LNCaP clone FGC (cell line): ENCODE results near the gene ETV1.
A peak's percentile ranks its signal among the peaks of the same experiment; 100 is the strongest.

Experiments used
- DNase-seq: peaks from one replicate; pipeline ENCODE4 v3.0.0-alpha.2; 2011; ENCODE audit warnings: low read depth
- H3K4me3 ChIP-seq: 2 replicates; pipeline ENCODE4 v1.5.1; 2011; ENCODE audit warnings: mild to moderate bottlenecking, low read depth, low read length, control low read depth
- CTCF ChIP-seq: IDR thresholded peaks from 2 replicates; pipeline ENCODE4 v1.5.1; 2012; ENCODE audit warnings: mild to moderate bottlenecking; ENCODE audit not compliant: control insufficient read depth, insufficient read depth; ENCODE audit errors: extremely low read depth

Gene ETV1

DNA sequence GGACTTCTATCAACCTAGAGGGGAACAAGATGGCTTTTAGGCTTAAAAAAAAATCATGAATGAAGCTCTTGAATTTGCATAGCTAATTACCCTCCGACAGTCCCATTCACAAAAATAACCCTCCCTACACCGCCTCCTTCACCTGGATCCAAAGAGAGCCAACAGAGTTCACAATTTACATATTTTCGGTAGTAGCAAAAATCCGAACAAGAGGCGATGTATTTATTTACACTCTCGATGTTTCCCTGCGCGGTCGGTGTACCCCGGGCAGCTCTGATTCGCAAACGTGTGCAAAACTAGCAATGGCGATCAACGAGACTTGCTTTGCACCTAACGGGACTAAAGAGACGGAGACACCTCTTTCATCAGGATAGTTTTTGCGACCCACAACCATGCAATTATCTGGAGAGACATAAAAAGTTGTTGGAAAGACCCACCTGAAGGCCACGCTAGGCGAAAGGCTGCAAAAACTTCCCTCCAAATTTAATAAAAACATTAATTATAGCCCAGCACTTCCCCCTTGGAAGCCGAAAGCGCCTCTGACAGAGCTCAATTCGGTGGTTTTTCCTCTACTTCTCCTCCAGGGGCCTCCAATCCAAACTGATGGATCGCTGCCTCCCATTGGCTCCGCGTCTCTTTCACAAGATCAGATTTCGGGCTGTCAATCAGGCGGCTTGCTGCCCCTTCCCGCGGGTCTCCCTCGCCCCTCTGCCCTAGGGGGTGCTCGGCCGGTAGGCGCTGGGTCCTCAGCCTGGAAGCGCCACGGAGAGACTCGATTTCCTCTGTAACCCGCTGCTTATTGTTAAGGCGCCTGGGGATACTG is at the start of gene ETV1:
Gene ETV1, minus strand, starts transcription at position 541 of the 823 bp plus-strand sequence. CDS start 614 bp downstream, outside the sequence.
- TF ChIP-seq CTCF: peak; percentile 26
- H3K4me3 ChIP-seq: peak within 1 kb of the TSS; percentile 42
- no peak for DNase-seq

DNA sequence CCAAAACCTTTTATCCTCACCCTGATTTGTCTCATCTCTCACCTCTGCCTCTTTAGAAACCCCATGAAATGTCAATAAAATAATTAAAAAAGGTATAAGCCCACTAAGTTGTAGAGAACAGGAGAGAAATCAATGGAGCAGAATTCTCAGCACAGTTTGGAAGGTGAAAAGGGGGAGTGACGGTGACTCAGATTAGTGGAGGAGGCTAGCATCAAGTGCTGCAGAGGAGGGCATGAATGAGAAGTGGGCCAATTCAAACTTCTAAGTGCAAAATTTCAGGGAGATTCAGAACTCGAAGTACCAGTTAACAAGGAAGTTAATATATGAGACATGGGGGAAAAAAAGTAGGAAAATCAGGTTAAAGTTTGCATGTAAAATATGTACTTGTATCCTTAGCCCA is 34.9 kb upstream of the ETV1 start:
- TF ChIP-seq CTCF: no peak
- DNase-seq: no peak
- no peak overlapping the region for H3K4me3 ChIP-seq

- TF ChIP-seq CTCF: no peak
- no peak overlapping the region for H3K4me3 ChIP-seq
- DNase-seq: no peak
These were observed 34.4 kb upstream of the ETV1 start for GRCh38 chr7:14023838-14024237.

- DNase-seq: no peak
- H3K4me3 ChIP-seq: no peak overlapping the region
- no peak for TF ChIP-seq CTCF
These were observed 33.9 kb upstream of the ETV1 start for GRCh38 chr7:14023342-14023741.

GRCh38 chr7:14021069-14021468 is 31.6 kb upstream of the ETV1 start:
- no peak for DNase-seq
- TF ChIP-seq CTCF: no peak
- no peak overlapping the region for H3K4me3 ChIP-seq

DNA sequence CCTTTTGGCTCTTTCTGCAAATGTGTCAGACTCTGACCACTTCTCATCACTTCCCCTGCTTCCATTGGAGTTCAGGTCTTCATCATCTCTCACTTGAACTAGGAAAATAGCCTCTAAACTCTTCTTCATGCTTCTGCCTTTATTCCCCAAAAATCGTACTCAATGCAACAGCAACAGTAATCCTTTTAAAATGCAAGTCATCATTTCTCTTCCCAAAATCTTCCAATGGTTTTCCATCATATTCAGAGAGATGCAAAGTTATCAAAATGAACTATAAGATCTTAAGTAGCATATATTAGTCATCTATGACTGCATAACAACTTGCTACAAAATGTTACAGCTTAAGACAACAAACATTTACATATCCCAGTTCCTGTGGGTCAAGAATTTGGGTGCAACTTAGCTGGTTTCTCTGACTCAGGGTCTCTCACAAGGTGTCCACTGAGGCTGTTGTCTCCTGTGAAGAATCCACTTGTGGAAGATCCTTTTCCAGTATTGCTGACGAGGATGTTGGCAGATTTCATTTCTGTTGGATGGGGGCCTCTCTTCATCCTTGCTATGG is 31.0 kb upstream of the ETV1 start:
- TF ChIP-seq CTCF: no peak
- H3K4me3 ChIP-seq: no peak overlapping the region
- no peak for DNase-seq
